ENCODE measurements around the gene MAGEA12. TPM values are rescaled to one million over a fixed set of nuclear protein-coding genes. Genes with fewer than 3 reads are reported as not detected.
A peak's percentile ranks its signal among the peaks of the same experiment; 100 is the strongest.
"Not testable (repeated sequence)": the region's sequence is repeated elsewhere in the genome, so short reads cannot be mapped to it uniquely, and the experiment has no call there.

The MAGEA12 gene, protein sequence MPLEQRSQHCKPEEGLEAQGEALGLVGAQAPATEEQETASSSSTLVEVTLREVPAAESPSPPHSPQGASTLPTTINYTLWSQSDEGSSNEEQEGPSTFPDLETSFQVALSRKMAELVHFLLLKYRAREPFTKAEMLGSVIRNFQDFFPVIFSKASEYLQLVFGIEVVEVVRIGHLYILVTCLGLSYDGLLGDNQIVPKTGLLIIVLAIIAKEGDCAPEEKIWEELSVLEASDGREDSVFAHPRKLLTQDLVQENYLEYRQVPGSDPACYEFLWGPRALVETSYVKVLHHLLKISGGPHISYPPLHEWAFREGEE
- total RNA-seq: not detected

DNA sequence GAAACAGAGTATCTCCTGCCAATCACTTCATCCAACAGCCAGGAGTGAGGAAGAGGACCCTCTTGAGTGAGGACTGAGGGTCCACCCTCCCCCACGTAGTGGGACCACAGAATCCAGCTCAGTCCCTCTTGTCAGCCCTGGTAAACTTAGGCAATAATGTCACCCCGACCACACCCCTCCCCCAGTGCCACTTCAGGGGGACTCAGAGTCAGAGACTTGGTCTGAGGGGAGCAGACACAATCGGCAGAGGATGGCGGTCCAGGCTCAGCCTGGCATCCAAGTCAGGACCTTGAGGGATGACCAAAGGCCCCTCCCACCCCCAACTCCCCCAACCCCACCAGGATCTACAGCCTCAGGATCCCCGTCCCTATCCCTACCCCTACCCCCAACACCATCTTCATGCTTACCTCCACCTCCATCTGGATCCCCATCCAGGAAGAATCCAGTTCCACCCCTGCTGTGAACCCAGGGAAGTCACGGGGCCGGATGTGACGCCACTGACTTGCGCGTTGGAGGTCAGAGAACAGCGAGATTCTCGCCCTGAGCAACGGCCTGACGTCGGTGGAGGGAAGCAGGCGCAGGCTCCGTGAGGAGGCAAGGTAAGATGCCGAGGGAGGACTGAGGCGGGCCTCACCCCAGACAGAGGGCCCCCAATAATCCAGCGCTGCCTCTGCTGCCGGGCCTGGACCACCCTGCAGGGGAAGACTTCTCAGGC is at the start of gene MAGEA12, which contains the start of gene CSAG1:
Gene MAGEA12, plus strand, starts transcription at position 497 of the 715 bp plus-strand sequence. CDS start 2,405 bp downstream, outside the sequence.
Gene CSAG1, minus strand, starts transcription at position 461 of the 715 bp plus-strand sequence. CDS start 1,261 bp downstream, outside the sequence.
- Histone ChIP-seq H3K4me1 (no peaks in the 10 kb centered on the region), H3K9me3 (no peaks in the 10 kb centered on the region), H3K36me3 (no peaks in the 10 kb centered on the region), H3K27ac (no peak within 1 kb of the TSS), H3K4me3 (no peak within 1 kb of the TSS), H3K27me3 (no peaks in the 10 kb centered on the region)
- DNase-seq (ENCODE audit: extremely low spot score in 2 of 2): peak; percentile 64 to 74
- TF ChIP-seq, protein P1, sequence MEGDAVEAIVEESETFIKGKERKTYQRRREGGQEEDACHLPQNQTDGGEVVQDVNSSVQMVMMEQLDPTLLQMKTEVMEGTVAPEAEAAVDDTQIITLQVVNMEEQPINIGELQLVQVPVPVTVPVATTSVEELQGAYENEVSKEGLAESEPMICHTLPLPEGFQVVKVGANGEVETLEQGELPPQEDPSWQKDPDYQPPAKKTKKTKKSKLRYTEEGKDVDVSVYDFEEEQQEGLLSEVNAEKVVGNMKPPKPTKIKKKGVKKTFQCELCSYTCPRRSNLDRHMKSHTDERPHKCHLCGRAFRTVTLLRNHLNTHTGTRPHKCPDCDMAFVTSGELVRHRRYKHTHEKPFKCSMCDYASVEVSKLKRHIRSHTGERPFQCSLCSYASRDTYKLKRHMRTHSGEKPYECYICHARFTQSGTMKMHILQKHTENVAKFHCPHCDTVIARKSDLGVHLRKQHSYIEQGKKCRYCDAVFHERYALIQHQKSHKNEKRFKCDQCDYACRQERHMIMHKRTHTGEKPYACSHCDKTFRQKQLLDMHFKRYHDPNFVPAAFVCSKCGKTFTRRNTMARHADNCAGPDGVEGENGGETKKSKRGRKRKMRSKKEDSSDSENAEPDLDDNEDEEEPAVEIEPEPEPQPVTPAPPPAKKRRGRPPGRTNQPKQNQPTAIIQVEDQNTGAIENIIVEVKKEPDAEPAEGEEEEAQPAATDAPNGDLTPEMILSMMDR (IDR thresholded peaks at IDR 0.05): no peak
- no peak for TF ChIP-seq POLR2A (IDR thresholded peaks at IDR 0.05)
- no peak for TF ChIP-seq POLR2AphosphoS5 (IDR thresholded peaks at IDR 0.05; ENCODE audit: insufficient read depth in 1 of 2, low read depth in 1 of 2)
- intact Hi-C loops (cut with DNase I): no loop called here

DNA sequence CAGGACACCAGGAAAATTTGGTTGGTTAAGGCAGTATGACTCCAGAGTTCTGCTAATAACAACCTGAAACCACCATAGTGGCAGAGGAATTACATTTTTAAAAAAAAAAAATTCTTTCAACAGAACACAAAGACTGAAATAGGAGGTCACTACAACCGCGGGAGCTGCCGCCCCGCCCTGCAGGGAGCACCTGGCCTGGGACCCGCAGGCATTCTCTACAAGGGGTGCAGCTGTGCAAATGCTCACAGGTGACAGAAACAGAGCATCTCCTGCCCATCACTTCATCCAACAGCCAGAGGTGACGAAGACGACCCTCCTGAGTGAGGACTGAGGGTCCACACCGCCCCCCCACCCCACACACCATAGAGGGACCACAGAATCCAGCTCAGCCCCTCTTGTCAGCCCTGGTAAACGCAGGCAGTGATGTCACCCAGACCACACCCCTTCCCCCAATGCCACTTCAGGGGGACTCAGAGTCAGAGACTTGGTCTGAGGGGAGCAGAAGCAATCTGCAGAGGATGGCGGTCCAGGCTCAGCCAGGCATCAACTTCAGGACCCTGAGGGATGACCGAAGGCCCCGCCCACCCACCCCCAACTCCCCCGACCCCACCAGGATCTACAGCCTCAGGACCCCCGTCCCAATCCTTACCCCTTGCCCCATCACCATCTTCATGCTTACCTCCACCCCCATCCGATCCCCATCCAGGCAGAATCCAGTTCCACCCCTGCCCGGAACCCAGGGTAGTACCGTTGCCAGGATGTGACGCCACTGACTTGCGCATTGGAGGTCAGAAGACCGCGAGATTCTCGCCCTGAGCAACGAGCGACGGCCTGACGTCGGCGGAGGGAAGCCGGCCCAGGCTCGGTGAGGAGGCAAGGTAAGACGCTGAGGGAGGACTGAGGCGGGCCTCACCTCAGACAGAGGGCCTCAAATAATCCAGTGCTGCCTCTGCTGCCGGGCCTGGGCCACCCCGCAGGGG is 35.3 kb upstream of the MAGEA12 start, which contains the start of gene MAGEA3:
Gene MAGEA3, plus strand, starts transcription at position 843 of the 980 bp plus-strand sequence. CDS start 2,039 bp downstream, outside the sequence.
- intact Hi-C loops (cut with DNase I); DNase-seq (ENCODE audit: extremely low spot score in 2 of 2); H3K4me3 ChIP-seq; H3K4me1 ChIP-seq; H3K27me3 ChIP-seq; H3K27ac ChIP-seq; H3K36me3 ChIP-seq; H3K9me3 ChIP-seq: not testable (repeated sequence)

DNA sequence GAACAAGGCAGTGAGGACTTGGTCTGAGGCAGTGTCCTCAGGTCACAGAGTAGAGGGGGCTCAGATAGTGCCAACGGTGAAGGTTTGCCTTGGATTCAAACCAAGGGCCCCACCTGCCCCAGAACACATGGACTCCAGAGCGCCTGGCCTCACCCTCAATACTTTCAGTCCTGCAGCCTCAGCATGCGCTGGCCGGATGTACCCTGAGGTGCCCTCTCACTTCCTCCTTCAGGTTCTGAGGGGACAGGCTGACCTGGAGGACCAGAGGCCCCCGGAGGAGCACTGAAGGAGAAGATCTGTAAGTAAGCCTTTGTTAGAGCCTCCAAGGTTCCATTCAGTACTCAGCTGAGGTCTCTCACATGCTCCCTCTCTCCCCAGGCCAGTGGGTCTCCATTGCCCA is 33.2 kb upstream of the MAGEA12 start:
- DNase-seq (ENCODE audit: extremely low spot score in 2 of 2): peak in 1 of 2 donors; percentile 79
- H3K9me3 ChIP-seq; H3K4me3 ChIP-seq; H3K27me3 ChIP-seq; intact Hi-C loops (cut with DNase I); H3K27ac ChIP-seq; H3K36me3 ChIP-seq; H3K4me1 ChIP-seq: not testable (repeated sequence)

DNA sequence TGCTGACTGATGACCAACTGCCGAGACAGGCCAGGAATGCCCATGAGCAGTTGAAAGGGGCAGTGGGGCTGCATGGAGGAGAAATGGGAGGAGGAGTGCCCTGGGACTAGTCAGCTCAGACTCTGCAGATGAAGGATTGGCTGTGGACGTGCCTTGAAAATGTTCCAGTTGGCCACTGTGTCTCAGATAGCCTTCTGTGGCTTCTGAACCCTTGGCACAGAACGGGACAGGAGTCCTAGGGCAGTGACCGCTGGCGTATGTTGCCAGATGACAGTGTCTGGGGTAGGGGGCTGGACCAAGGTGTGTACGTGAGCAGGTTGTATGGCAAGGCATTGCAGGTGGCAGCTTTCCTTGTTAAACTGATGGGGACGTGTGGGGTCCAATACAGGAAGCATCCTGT is 27.1 kb upstream of the MAGEA12 start:
- H3K27me3 ChIP-seq; H3K9me3 ChIP-seq; H3K4me3 ChIP-seq; H3K4me1 ChIP-seq; intact Hi-C loops (cut with DNase I); H3K27ac ChIP-seq; H3K36me3 ChIP-seq; DNase-seq (ENCODE audit: extremely low spot score in 2 of 2): not testable (repeated sequence)

DNA sequence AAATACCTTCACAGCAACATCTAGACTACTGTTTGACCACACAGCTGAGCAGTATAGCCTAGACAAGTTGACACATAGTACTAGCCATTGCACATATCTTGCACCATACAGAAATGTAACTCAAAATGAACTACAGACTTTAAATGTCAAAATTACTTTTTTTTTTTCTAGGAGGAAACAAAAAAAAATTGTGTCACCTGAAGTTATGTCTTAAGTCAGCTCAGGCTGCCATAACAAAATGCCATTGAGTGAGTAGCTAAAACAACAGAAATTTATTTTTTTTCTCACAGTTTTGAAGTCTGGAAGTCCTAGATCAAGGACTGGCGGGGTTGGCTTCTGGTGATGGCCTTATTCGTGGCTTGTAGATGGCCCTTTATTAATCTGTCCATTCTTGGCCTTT is 24.4 kb upstream of the MAGEA12 start, which contains the start of gene CSAG2:
Gene CSAG2, minus strand, starts transcription at position 101 of the 400 bp plus-strand sequence. CDS start 161 bp downstream, outside the sequence.
- H3K36me3 ChIP-seq; H3K27me3 ChIP-seq; H3K4me1 ChIP-seq; H3K4me3 ChIP-seq; H3K27ac ChIP-seq; H3K9me3 ChIP-seq; DNase-seq (ENCODE audit: extremely low spot score in 2 of 2); intact Hi-C loops (cut with DNase I): not testable (repeated sequence)

DNA sequence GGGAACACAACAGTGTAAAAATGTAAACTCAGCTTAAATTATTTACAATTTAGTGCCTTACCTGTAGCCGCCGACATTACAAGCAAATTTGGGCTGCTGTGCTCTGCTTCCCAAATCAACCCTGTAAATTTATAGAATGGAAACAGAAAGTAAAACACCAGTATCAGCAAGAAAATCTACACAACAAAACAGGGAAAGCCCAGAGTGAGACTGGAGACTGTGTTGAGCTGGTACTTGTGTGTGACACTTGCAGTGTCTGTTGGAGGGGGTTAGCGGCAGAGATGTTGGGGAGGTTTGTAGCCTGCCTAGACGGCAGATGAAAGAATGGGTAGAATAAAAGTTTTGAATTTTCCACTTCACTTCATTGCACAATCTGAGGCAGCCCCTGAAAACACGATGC is 20.4 kb upstream of the MAGEA12 start:
- H3K27ac ChIP-seq; H3K4me3 ChIP-seq; H3K36me3 ChIP-seq; H3K27me3 ChIP-seq; H3K9me3 ChIP-seq; intact Hi-C loops (cut with DNase I); DNase-seq (ENCODE audit: extremely low spot score in 2 of 2); H3K4me1 ChIP-seq: not testable (repeated sequence)

DNA sequence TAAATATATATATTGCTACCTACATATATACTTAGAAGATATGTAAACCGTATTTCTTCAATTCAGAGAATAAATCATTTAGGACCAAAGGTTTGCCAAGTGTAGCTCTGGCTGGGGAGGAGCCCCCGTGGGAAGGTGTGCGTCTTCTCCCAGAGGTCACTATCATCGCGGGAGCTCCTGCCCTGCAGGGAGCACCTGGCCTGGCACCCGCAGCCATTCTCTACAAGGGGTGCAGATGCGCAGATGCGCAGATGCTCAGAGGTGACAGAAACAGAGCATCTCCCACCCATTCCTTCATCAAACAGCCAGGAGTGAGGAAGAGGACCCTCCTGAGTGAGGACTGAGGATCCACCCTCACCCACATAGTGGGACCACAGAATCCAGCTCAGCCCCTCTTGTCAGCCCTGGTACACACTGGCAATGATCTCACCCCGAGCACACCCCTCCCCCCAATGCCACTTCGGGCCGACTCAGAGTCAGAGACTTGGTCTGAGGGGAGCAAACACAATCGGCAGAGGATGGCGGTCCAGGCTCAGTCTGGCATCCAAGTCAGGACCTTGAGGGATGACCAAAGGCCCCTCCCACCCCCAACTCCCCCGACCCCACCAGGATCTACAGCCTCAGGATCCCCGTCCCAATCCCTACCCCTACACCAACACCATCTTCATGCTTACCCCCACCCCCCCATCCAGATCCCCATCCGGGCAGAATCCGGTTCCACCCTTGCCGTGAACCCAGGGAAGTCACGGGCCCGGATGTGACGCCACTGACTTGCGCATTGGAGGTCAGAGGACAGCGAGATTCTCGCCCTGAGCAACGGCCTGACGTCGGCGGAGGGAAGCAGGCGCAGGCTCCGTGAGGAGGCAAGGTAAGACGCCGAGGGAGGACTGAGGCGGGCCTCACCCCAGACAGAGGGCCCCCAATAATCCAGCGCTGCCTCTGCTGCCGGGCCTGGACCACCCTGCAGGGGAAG is 19.5 kb upstream of the MAGEA12 start, which contains the start of gene MAGEA2B:
Gene MAGEA2B, plus strand, starts transcription at position 814 of the 973 bp plus-strand sequence. CDS start 2,479 bp downstream, outside the sequence.
- H3K36me3 ChIP-seq; H3K27me3 ChIP-seq; DNase-seq (ENCODE audit: extremely low spot score in 2 of 2); H3K27ac ChIP-seq; H3K4me3 ChIP-seq; H3K9me3 ChIP-seq; intact Hi-C loops (cut with DNase I); H3K4me1 ChIP-seq: not testable (repeated sequence)

Measured in vagina (tissue), 2 donors.